Stimulated activated CD8-positive, alpha-beta memory T cell treated with anti-CD3 and anti-CD28 coated beads, Interleukin-7, amount 100 ng/mL, for 1 hour (primary cell): ENCODE results near the gene TMED8.
"Not testable (repeated sequence)": the region's sequence is repeated elsewhere in the genome, so short reads cannot be mapped to it uniquely, and the experiment has no call there.

Experiments
- DNase-seq, 2 donors: peaks; one replicate each; pipeline ENCODE4 v3.0.0-alpha.2; 2020; ENCODE audit warnings: low read depth in 2 of 2

Gene TMED8

GRCh38 chr14:77376771-77377501 is at the start of gene TMED8, which contains the start of gene SAMD15:
TMED8 (minus strand) TSS chr14:77377094; CDS start chr14:77377053, 41 bp downstream.
SAMD15 (plus strand) TSS chr14:77377379; CDS start chr14:77377419, 40 bp downstream.
- peak; percentile 49 to 57 for DNase-seq

GRCh38 chr14:77426396-77426795 is 49.5 kb upstream of the TMED8 start:
- no peak for DNase-seq

- no peak for DNase-seq
Observed at GRCh38 chr14:77424862-77425261, 48.0 kb upstream of the TMED8 start.

GRCh38 chr14:77423423-77423822 is 46.5 kb upstream of the TMED8 start, which contains the start of gene NOXRED1:
NOXRED1 (minus strand) TSS chr14:77423523; CDS start chr14:77422889, 634 bp downstream.
- DNase-seq = no peak

GRCh38 chr14:77421201-77421600 is 44.3 kb upstream of the TMED8 start:
- DNase-seq = no peak

- DNase-seq = no peak
Observed at GRCh38 chr14:77416836-77417235, 39.9 kb upstream of the TMED8 start.

- not testable (repeated sequence) for DNase-seq
Observed at GRCh38 chr14:77416098-77416497, 39.2 kb upstream of the TMED8 start.

- not testable (repeated sequence) for DNase-seq
Observed at GRCh38 chr14:77415403-77416030, 38.6 kb upstream of the TMED8 start.

- no peak for DNase-seq
Observed at GRCh38 chr14:77409131-77409533, 32.2 kb upstream of the TMED8 start.

- no peak for DNase-seq
Observed at GRCh38 chr14:77407158-77407557, 30.3 kb upstream of the TMED8 start.

GRCh38 chr14:77406718-77407117 is 29.8 kb upstream of the TMED8 start:
- DNase-seq = no peak

GRCh38 chr14:77406086-77406485 is 29.2 kb upstream of the TMED8 start:
- DNase-seq = no peak

GRCh38 chr14:77403768-77404167 is 26.9 kb upstream of the TMED8 start:
- no peak for DNase-seq

- no peak for DNase-seq
Observed at GRCh38 chr14:77400216-77400615, 23.3 kb upstream of the TMED8 start.

GRCh38 chr14:77390188-77390587 is 13.3 kb upstream of the TMED8 start:
- DNase-seq = no peak

GRCh38 chr14:77378701-77379100 is 1.8 kb upstream of the TMED8 start:
- no peak for DNase-seq

GRCh38 chr14:77377502-77377844 is 579 bp upstream of the TMED8 start:
- DNase-seq = no peak

GRCh38 chr14:77375973-77376770 is 722 bp downstream of the TMED8 start:
- DNase-seq = no peak

- DNase-seq = no peak
Observed at GRCh38 chr14:77375164-77375950, 1.5 kb downstream of the TMED8 start.

GRCh38 chr14:77372304-77372841 is 4.5 kb downstream of the TMED8 start:
- no peak for DNase-seq

- DNase-seq = no peak
Observed at GRCh38 chr14:77369285-77369684, 7.6 kb downstream of the TMED8 start.
